ENCODE measurements around the gene NHSL2.

DNA sequence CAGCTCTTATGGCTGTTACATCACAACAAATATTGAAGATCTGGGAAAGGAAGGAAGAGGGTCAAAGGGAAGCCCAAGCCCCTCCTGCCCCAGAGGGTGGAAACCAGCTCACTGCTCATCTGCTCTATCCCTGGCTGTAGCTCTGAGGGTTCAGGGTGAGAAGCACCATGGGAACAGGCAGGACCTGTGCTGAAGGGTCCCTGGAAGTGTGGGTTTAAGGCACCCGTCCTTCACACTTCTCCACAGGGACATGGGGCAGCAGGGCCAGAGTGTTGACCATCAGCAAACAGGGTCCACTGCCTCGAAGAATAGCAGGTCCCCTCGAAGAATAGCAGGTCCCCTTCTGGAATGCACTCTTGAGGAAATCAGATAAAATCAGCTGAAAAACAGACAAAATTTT lies 216.7 kb downstream of the NHSL2 start:
- TF ChIP-seq, protein P1, sequence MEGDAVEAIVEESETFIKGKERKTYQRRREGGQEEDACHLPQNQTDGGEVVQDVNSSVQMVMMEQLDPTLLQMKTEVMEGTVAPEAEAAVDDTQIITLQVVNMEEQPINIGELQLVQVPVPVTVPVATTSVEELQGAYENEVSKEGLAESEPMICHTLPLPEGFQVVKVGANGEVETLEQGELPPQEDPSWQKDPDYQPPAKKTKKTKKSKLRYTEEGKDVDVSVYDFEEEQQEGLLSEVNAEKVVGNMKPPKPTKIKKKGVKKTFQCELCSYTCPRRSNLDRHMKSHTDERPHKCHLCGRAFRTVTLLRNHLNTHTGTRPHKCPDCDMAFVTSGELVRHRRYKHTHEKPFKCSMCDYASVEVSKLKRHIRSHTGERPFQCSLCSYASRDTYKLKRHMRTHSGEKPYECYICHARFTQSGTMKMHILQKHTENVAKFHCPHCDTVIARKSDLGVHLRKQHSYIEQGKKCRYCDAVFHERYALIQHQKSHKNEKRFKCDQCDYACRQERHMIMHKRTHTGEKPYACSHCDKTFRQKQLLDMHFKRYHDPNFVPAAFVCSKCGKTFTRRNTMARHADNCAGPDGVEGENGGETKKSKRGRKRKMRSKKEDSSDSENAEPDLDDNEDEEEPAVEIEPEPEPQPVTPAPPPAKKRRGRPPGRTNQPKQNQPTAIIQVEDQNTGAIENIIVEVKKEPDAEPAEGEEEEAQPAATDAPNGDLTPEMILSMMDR (IDR thresholded peaks at IDR 0.05), result no peak
- TF ChIP-seq POLR2A (IDR thresholded peaks at IDR 0.05), result no peak
- TF ChIP-seq EP300 (IDR thresholded peaks at IDR 0.05), result no peak
